Measurements from ENCODE around the gene ELMOD2.

Gene ELMOD2

GRCh38 chr4:140523857-140524742 lies at the start of gene ELMOD2:
ELMOD2 (plus strand) TSS chr4:140524168; CDS start chr4:140525429, 1,261 bp downstream.
- in situ Hi-C loops (cut with MboI; ENCODE audit: low sequenced_read_pairs, unreplicated experiment) = no loop called here
- TF ChIP-seq CTCF (IDR thresholded peaks at IDR 0.05; ENCODE audit: borderline replicate concordance, control extremely low read depth, extremely low read depth, insufficient read depth, missing control alignments) = peak; percentile 89
- DNase-seq (ENCODE audit: low spot score) = peak; percentile 99

- in situ Hi-C loops (cut with MboI; ENCODE audit: low sequenced_read_pairs, unreplicated experiment) = no loop called here
- no peak for DNase-seq (ENCODE audit: low spot score)
- TF ChIP-seq CTCF (IDR thresholded peaks at IDR 0.05; ENCODE audit: borderline replicate concordance, control extremely low read depth, extremely low read depth, insufficient read depth, missing control alignments) = no peak
These were observed 40.5 kb upstream of the ELMOD2 start for GRCh38 chr4:140483445-140483844.

GRCh38 chr4:140485939-140486338 lies 38.0 kb upstream of the ELMOD2 start:
- in situ Hi-C loops (cut with MboI; ENCODE audit: low sequenced_read_pairs, unreplicated experiment) = no loop called here
- DNase-seq (ENCODE audit: low spot score) = no peak
- TF ChIP-seq CTCF (IDR thresholded peaks at IDR 0.05; ENCODE audit: borderline replicate concordance, control extremely low read depth, extremely low read depth, insufficient read depth, missing control alignments) = no peak

- in situ Hi-C loops (cut with MboI; ENCODE audit: low sequenced_read_pairs, unreplicated experiment) = no loop called here
- no peak for TF ChIP-seq CTCF (IDR thresholded peaks at IDR 0.05; ENCODE audit: borderline replicate concordance, control extremely low read depth, extremely low read depth, insufficient read depth, missing control alignments)
- no peak for DNase-seq (ENCODE audit: low spot score)
These were observed 26.6 kb upstream of the ELMOD2 start for GRCh38 chr4:140497405-140497746.

- TF ChIP-seq CTCF (IDR thresholded peaks at IDR 0.05; ENCODE audit: borderline replicate concordance, control extremely low read depth, extremely low read depth, insufficient read depth, missing control alignments) = no peak
- DNase-seq (ENCODE audit: low spot score) = no peak
- in situ Hi-C loops (cut with MboI; ENCODE audit: low sequenced_read_pairs, unreplicated experiment) = no loop called here
These were observed 26.0 kb upstream of the ELMOD2 start, which contains the start of gene MGAT4D for GRCh38 chr4:140497747-140498636. MGAT4D (minus strand) TSS chr4:140498293; CDS start chr4:140498222, 71 bp downstream.

- in situ Hi-C loops (cut with MboI; ENCODE audit: low sequenced_read_pairs, unreplicated experiment) = no loop called here
These were observed 24.6 kb upstream of the ELMOD2 start for GRCh38 chr4:140499391-140499790.

More at GRCh38 chr4:140499391-140499790, 24.6 kb upstream of the ELMOD2 start:
- DNase-seq (ENCODE audit: low spot score) = no peak
- TF ChIP-seq CTCF (IDR thresholded peaks at IDR 0.05; ENCODE audit: borderline replicate concordance, control extremely low read depth, extremely low read depth, insufficient read depth, missing control alignments) = no peak
